NCI-H1436 (cell line): ENCODE data around the gene COL9A3.

ENCODE experiments used
- DNase-seq: peaks from one replicate; lab custom pipeline; 2025; lab: John Stamatoyannopoulos, UW

COL9A3 gene

DNA sequence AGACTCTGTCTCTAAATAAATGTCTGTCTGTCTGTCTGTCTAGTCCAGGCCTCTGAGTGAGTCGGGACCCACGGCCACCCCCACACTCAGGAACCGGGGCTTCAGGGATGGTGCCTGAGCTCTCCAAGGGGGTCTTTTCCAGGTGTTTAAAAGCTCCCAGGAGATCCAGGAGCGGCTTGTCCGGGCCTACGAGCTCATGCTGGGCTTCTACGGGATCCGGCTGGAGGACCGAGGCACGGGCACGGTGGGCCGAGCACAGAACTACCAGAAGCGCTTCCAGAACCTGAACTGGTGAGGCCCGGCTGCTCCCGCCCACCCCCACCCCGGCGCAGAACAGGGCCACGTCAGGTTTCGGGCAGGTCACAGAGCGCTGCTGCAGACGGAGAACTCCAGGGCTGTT lies 5.5 kb upstream of the COL9A3 start:
- no peak for DNase-seq

DNA sequence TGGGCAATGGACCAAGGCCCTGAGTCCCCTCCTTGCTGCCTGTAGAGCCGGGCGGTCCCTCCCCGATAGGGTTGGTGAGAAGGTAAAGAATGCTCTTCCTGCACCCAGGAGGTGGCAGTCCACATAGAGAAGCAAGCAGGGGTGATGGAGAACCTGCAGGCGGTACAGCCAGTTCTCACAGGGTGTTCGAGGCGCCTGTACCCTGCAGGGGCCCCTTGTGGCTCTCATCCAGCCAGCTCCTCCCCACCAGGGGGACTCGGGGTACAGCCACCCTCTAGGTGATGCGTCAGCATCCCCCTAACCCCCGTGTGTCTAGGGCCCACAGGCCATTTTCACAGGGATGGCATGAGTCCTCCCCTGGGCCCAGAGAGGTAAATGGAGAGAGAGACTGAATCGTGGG lies 5.1 kb upstream of the COL9A3 start:
- no peak for DNase-seq

DNA sequence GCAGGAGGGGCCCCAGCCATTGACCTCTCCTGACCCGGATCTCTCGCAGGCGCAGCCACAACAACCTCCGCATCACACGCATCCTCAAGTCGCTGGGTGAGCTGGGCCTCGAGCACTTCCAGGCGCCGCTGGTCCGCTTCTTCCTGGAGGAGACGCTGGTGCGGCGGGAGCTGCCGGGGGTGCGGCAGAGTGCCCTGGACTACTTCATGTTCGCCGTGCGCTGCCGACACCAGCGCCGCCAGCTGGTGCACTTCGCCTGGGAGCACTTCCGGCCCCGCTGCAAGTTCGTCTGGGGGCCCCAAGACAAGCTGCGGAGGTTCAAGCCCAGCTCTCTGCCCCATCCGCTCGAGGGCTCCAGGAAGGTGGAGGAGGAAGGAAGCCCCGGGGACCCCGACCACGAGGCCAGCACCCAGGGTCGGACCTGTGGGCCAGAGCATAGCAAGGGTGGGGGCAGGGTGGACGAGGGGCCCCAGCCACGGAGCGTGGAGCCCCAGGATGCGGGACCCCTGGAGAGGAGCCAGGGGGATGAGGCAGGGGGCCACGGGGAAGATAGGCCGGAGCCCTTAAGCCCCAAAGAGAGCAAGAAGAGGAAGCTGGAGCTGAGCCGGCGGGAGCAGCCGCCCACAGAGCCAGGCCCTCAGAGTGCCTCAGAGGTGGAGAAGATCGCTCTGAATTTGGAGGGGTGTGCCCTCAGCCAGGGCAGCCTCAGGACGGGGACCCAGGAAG lies 4.5 kb upstream of the COL9A3 start:
- DNase-seq = no peak

DNA sequence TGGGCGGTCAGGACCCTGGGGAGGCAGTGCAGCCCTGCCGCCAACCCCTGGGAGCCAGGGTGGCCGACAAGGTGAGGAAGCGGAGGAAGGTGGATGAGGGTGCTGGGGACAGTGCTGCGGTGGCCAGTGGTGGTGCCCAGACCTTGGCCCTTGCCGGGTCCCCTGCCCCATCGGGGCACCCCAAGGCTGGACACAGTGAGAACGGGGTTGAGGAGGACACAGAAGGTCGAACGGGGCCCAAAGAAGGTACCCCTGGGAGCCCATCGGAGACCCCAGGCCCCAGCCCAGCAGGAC lies 4.0 kb upstream of the COL9A3 start:
- DNase-seq = no peak

DNA sequence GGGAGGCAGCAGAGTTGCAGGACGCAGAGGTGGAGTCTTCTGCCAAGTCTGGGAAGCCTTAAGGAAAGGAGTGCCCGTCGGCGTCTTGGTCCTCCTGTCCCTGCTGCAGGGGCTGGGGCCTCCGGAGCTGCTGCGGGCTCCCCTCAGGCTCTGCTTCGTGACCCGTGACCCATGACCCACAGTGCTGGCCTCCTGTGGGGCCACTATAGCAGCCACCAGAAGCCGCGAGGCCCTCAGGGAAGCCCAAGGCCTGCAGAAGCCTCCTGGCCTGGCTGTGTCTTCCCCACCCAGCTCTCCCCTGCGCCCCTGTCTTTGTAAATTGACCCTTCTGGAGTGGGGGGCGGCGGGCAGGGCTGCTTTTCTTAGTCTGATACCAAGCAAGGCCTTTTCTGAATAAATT lies 3.3 kb upstream of the COL9A3 start:
- DNase-seq = no peak

DNA sequence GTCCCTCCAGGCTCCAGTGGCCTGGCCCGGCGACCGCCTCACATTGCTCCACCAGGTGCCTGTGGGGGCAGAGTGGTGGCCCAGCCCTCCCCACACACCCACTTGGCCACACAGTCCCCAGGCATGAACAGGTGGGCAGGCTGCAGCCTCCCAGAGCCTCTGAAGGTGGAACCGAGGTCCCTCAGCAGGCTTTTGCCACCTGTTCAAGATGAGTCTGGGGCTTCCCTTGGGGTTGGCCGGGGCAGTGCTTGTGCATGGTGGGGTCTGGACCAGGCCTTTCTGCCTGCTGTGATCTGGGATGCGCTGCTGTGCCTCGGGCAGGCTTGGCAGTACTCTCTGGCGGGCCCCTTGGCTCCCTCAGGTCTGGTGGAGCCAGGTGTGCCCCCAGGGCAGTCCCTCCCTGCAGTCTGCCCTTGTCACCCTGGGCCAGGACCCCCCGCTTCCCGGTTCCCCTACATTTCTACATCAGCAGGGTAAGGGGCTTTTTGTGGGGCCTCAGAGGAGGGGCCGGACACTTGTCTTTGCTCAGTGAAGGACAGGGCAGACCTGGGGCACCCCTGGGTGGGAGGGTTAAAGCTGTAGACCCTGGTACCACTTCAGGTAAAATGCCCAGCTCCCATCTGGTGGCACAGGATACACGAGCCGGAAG lies 2.7 kb upstream of the COL9A3 start:
- no peak for DNase-seq

DNA sequence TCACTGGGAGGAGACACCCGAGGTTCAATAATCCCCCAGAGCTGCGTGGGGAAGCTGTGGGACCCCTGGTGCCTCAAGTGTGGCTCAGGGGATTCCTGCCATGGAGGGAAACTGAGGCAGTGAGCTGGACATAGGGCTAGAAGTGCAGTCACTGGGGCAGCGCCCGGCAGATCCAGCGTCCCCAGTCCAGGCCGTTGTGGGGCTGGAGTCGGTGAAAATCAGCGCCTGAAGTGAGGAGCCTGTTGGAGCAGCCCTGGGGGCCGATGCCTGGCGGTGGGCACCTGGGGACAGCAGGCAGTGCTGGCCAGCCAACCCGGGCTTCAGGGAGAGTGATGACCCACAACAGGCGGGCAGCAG lies 2.2 kb upstream of the COL9A3 start:
- DNase-seq = no peak

DNA sequence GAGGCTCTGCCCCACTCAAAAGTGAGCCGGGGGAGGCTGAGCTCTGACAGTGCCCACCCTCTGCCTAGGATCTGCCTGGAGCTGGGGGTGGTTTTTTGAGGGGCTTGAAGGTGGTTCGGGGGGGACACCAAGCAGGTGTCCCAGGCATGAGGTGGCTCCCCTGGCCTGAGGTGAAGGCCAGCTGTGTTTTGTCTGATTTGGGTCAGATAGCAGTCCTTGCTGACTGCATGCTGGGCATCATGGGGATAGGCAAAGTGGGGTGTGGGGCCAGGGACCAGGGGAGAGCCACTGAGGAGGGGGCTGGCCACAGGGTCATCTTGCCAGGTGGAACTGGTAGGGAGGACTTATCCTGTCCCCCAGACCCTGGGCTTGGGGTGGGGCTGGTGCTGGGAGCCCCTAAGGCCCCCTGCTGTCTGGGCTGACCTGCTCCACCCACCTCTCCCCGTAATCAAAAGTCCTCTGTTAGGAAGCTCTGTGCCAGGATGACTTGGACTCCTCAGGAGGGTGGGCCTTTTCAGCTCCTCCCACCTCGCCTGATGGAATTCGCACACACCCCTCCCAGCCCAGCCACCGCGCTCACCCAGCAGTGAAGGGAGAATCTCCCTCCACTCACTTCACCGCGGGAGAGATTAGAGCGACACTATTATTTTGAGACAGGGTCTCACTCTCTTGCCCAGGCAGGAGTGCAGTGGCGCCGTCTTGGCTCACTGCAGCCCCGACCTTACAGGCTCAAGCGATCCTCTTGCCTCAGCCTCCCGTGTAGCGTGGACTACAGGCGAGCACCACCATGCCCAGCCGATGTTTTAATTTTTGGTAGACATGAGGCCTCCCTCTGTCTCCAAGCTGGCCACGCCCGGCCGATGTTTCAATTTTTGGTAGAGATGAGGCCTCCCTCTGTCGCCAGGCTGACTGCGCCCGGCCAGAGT lies 1.5 kb upstream of the COL9A3 start:
- no peak for DNase-seq

DNA sequence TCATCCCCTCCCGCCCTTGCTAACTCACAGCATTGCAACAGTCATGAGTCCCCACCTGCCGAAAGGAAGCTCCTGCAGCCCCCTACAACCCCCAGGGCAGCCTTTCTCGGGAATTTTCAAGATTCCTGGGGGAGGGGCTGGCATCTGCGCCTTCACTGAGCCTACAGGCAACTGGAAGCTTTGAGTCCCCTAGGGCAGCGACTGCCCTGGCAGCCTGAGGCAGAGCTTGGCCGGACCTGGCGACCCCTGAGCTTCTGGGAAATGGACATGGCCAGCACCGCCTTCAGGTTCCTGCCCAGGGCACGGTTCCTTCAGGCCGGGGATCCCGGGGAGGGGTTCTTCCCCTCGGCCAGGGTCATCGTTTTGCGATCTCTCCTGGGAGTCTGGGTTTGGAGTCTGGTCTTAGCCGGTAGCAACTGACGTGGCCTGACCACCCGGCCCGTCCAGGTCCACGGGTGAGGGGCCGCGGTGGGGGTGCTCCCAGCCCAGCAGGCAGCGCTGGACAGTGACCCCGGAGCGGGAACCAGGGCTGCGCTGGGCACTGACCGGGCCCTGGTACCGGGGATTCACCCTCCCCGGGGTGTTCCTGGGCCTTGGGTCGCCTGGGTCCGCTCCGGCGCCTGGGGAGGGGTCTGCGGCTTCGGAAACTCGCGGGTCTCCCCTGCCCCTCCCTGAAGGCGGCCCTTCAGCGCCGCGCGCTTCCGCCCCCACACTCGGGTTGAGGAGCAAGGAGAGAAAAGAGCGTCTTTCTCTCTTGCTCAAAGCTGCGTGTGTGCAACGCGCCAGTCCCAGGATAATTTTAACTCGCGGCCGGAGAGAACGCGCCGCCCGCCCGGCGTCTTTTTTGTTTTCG lies 593 bp upstream of the COL9A3 start:
- no peak for DNase-seq

DNA sequence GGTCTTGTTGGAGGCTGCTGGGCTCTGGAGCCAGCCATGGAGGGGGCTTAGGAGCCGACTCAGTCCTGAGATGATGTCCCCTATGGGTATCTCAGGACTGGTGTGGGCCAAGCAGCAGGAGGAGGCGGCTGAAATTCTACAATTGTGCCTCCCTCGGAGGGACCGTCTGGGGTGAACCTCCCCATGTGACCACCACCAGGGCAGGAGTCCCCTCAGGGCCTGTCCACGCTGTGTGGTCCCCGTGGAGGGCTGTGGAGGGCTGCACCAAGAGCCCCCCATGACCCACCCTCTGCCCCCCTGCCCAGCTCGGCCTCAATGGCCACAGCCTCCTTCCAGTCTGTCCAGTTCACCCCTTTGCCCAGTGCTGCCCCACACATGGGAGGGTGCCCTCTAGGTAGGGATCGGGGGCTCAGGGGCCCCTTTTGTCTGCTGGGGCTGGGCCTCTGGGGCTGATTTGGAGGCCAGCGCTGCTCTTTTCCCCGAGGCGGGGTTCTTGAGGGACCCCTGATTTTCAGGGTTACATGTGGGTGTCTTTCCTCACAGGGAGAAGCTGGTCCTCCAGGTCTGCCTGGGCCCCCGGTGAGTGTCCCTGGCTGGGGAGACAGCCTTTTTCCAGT lies 1.2 kb downstream of the COL9A3 start:
- DNase-seq = no peak

DNA sequence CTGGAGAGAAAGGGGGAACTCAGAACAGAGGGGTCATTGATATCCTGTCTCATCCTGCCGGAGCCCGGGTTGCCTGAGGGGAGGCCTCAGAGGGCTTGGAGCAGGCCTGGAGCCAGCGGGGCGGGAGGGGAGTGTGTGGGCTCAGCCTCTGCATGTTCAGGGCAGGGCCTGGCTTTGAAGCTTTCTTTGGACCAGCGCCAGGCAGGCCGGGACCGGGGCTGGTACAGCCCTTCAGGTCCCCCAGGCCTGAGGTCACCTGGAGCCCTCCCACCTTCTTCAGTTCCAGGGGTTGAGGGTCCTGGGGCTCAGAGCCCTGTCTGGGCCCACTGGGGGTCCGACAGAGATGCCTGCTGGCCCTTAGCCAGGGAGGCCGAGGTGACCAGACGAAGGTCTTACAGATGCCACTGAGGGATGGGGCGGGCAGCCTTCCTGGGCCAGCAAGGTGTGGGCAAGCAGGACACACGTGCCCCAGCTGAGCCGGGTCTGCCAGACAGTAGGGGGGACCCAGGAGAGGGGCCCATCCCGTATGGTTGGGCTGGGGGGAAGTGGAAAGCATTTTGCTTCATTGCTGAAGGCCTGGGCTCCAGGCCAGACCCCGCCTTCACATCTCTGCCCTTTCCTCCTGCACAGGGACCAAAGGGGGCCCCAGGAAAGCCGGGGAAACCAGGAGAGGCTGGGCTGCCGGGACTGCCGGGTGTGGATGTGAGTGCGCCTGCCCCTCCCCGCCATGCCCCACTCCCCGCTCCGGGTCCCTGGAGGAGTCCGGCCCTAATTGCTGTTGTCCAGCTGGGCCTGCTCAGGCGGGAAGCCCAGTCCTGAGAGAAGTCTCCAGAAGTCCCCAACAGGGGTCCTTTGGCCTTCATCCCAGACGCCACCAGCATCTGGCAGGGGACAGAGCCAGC lies 2.0 kb downstream of the COL9A3 start:
- no peak for DNase-seq

DNA sequence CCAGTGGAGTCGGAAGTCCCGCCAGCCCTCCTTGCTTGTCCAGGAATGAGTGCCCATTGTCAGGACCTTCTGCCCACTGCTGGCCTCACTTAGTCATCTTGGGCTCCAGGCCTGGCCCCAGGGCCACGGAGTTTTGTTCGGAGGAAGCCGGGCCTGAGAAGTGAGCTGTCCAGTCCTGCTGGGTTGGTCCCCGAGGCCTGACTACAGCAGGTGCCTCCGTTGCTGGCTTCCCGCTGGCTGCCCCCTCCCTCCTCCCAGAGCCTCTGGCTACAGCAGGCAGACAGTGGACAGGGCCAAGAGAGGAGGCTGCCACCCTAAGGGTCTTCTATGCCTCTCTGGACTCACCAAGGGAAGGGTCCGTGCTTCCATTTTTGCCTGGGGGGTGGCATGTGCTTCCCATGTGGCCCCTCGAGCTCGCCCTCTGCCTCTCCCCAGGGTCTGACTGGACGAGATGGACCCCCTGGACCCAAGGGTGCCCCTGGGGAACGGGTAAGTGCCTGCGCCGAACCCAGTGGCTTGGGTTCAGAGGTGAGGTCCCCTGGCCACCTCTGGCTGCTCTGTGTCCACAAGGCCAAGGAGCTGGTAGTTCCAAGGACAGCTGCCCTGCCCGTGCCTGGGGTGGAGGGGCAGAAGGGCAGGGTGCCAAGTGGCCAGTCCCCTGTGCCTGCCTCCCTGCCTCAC lies 2.8 kb downstream of the COL9A3 start:
- DNase-seq = no peak

DNA sequence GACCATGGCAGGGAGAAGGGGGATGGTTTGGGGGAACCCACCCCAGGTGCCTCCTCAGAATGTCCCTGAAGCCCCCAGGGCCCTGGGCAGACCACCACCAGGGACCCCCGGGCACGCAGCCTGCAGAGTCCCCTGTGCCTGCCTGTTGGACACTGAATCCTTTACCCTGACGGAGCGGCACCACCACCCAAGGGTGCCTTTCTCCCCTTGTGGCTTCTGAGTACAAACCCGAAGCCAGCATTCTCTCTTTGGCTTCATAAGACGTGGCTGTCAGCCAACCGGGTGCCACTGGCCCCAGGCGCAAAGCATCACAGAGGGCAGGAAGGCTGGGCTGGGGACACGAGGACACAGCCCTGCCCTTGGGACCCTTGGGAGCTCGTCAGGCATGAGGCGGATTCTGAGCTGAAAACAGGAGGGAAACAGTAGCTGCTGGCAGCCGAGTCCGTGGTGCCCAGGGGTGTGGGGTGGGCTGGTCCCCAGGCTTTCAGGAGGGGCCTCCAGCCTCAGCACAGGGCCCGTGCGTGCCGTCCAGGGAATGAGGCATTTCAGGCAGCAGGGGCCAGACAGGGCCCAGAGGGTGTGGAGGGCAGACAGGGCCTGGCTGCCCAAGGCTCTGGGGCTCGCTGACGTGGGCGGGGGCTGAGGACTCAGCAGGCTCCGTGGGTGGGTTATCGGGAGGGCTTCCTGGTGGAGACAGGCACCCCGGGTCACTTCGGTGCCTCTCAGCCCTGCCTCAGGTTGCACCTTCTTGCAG lies 3.5 kb downstream of the COL9A3 start:
- no peak for DNase-seq

DNA sequence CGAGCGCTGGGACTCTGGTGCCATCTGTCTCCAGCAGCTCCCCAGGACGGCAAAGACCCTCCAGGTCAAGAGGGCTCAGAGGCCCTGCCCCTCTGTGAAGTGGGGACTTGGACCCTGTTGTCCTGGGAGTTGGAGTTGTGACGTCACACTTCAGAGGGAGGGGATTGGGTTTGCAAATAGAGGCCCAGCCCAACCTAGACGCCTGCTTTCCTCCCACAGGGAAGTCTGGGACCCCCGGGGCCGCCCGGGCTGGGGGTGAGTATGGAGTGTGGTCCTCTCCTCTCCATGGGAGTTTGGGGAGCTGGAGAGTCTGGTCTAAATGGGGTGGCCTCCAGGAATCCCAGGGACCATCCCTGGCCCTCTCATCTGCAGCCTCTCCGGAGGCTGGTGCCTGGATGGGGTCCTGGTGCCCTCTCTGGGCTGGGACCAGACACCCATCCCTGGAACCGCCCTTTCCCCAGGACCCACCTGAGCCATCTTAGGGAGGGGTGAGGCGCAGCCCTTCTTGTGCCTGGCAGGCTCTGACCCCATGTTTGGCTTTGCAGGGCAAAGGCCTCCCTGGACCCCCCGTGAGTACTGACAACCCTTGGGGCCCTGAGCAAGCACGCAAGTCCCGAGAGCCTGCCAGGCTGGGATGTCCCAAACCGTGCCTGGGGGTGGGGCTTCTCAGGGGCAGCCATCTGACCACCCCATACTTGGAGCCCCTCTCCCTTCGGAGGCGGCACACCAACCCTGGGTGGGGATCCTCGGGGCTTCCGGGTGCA lies 4.3 kb downstream of the COL9A3 start:
- DNase-seq = no peak

DNA sequence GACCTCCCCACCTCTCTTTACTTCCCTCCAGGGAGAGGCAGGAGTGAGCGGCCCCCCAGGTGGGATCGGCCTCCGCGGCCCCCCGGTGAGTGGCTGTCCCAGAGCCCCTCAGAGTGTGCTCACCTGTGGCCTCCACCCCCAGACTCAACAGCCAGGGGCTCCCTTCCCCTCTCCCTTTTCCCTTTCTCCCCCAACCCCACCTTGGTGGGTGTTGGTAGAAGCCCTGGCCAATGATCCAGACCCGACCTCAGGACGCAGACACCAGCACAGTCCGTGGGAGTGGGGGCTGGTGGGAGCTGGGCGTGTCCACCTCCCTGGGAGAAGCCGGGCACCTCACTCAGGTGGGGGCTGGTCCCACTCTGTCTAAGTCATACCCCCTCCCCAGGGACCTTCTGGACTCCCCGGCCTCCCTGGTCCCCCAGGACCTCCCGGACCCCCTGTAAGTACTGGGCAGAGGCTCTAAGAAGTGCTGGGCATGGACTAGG lies 4.9 kb downstream of the COL9A3 start:
- no peak for DNase-seq

DNA sequence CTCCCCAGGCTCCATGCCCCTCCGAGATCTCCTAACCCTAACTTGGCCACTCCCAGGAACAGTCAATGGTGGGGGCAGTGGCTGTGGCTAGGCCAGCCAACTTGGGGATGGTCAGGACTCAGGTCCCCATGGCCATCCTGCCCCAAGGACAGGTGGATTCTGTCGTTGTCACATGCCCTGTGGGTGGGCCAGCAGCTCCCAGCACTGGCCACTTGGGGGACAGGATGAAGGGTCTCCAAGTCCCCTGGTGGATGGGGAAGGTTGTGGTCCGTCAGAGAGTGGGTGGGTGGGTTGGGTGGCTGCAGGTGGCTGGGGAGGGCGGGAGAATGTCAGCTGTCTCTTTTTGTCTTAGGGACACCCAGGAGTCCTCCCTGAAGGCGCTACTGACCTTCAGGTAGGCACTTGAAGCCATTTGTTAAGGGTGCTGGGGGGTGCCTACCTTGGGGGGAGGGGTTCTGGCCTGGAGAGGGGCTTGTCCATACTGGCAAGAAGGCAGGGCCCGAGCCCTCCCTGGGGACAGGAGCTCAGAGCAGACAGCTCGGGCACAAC lies 5.5 kb downstream of the COL9A3 start:
- no peak for DNase-seq

DNA sequence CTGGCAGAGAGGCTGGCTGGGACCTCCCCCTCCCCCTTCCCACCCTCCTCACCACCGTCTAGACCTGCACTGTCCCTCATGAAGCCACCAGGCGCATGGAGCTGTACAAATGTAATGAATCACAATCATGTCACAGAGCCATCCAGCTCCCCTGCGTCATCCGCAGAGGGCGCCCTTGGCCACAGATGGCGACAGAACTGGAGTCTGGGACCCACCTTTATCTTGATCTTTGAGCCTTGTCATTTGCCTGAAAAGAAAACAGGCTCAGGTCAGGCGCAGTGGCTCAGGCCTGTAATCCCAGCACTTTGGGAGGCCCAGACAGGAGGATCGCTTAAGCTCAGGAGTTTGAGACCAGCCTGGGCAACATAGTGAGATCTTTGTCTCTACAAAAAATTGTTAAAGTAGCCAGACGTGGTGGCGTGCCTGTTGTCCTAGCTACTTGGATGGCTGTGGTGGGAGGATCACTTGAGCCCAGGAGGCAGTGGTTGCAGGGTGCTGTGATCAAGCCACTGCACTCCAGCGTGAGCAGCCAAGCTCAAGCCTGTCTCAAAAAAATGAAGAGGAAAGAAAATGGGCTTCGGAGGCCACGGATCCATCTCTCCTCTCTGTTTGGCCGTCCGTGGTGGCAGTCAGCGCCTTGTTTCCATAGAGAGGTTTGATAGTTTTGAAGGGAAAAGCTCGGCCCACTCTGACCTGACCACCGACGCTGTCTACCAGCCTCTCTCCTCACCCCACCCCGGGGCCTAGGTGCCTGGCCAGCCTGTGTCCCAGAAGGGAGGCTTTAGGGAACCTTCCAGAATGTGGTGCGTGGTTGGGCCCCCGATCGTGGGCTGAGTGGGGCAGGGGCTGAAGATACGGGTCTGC lies 6.2 kb downstream of the COL9A3 start:
- peak; percentile 64 for DNase-seq
